Activated CD4-positive, CD25-positive, alpha-beta regulatory T cell treated with anti-CD3 and anti-CD28 coated beads, Interleukin-2, amount 50 U/mL, for 72 hours (primary cell): ENCODE data around the gene CD164.
"Not testable (repeated sequence)": the region's sequence is repeated elsewhere in the genome, so short reads cannot be mapped to it uniquely, and the experiment has no call there.

Experiments used
- DNase-seq: peaks from one replicate; pipeline ENCODE4 v3.0.0; 2021

CD164 gene

DNA sequence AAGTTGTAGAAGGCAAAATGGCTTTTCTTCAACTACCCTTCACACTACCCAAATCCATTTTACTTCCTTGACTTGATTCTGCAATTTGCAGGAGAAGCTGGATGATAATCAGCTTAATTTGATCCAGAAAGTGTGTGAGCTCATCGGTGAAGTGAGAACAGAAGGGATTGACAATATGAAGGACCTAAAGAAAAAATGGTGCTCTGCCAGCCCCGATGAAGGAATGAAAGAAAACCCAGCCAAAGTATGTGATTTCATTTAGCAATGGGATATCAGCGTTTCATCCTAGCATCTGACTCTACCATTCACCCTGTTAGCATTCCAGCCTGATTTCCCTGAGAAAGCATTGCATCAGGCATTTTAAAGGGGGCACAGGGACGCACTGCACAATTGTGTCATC, 41.5 kb downstream of the CD164 start:
- no peak for DNase-seq

DNA sequence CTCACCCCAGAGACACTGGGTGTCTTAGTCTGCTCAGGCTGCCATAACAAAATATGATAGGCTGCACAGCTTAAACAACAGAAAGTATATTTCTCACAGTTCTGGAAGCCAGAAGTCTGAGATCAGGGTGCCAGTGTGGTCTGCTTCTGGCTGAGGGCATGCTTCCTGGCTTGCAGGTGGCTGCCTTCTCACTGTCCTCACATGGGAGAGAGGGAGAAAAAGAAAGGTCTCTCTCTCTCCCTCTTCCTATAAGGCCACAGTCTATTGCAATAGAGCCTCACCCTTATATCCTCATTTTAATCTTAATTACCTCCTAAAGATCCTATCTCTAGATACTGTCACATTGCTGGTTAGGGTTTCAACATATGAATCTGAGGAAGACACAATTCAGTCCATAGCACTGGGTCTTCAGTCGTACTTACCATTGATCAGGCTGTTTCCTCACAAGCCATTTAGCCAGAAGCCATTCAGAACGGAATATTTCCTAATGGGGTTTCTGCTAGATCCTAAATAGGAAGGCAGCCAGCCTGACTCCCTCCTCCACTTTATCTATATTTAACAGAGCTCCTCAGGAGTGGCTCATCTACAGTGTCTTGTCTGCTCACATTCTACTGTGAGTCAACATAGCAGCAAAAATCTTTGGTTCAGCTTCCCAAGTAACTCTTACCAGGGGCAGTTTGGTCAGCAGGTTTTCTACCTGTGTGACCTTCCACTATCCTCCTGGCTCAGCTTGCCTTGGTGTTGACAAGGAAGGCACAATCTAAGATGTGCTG, 42.2 kb downstream of the CD164 start:
- DNase-seq = no peak

DNA sequence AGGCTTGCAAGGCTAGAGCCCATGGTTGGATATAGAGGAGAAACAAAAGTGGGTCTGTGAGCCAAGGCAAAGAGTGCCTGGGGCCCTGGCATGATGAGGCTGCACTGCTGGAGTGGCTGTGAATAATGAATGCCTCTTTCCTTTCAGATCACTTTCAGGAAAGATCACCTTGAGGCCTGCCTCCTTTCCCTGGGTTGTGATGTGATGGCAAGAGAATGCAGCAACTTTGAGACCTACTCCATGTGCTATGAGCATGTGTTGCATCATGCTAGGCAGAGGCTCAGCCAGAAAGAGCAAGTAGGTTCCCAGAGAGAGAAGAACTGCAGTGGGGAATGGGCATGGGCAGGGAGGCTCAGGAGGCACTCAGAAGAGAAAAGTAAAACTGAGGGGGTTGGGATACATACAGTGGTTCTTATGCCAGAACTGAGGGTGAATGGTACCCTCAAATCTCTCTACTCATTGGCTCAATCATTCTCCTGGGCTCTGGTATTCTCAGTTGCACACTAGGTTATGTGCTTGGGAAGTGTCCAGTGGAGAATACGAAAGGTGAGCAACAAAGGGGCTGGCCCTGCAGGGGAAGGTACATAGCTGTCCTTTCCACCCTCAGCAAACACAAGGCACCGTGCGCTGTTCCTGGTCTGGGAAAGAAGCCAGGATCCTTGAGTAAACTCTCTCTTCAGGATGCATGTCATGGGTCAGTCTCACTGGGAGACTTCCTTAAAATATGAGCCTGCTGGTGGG, 45.9 kb downstream of the CD164 start:
- DNase-seq = no peak

DNA sequence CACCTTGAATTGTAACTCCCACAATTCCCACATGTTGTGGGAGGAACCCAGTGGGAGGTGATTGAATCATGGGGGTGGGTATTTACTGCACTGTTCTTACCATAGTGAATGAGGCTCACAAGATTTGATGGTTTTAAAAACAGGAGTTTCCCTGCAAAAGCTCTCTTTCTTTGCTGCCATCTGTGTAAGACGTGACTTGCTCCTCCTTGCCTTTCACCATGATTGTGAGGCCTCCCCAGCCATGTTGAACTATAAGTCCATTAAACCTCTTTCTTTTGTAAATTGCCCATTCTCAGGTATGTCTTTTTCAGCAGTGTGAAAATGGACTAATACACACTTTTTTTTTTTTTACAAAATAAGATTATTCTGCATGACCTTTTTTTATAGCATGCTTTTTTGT, 48.4 kb downstream of the CD164 start:
- DNase-seq = not testable (repeated sequence)

DNA sequence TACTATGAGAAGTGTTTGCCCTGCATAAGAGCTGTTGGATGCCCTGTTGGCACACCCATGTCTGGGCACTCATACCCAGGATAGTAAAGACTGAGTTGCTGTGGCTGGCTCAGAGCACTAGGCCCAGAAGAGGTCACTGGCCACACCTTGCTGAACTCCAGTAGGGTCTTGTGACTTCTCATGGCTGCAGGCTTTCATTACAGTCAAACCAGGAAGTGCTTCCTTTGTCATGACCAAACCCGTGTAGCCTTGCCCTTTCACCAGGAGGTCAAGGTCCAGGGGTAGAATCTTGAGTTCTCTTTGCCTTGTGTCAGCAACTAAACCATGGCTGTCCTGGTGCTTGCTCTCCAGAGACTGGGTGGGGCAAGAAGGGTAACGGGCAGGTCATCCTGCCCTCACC, 49.5 kb downstream of the CD164 start:
- no peak for DNase-seq

DNA sequence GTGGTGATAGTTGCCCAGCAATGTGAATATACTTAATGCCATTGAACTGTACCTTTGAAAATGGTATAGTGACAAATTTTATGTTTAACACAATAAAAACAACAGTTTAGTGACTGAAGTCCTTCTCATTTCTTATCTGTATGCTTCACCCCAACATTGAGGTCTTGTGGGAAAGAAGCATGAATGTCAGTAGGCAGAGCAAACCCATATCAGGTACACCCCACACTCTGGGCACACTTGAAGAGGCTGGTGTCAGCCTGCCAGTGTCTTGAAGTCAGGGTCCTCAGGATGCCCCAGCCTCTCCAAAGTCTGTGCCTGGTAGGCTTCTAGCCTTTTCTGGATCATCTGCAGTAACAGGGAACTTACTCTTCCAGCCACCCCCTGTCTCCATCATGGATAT, 51.2 kb downstream of the CD164 start:
- no peak for DNase-seq

DNA sequence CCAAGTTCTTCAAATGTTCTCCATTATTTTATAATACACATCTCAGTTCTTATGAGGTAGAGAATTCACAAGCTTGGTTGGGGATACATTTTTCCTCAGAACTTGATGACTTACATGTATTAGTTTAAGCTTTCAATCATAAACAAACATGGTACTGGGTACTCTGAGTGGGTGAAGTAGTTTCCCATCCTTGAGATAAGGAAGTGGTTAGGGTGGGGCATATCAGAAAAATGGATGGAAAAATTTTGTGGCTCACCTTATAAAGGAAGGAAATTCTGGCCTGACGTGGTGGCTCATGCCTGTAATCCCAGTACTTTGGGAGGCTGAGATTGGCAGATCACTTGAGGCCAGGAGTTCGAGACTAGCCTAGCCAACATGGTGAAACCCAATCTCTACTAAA, 52.0 kb downstream of the CD164 start:
- DNase-seq = no peak

DNA sequence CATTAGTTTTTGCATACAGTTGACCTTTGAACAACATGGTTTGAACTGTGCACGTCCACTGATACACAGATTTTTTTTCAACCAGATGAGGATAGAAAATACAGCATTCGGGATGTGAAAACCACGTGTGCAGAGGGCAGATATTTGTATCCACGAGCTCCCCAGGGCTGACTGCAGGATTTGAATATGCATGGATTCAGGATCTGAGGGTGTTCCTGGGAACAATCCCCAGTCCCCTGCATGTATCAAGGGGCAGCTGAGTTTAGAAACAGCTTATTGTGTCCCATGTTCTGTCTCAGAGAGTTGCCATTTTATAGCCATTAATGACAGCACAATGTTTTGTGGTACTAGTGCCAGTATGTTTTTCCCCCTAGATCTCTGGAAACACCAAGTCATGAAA, 53.6 kb downstream of the CD164 start:
- no peak for DNase-seq

DNA sequence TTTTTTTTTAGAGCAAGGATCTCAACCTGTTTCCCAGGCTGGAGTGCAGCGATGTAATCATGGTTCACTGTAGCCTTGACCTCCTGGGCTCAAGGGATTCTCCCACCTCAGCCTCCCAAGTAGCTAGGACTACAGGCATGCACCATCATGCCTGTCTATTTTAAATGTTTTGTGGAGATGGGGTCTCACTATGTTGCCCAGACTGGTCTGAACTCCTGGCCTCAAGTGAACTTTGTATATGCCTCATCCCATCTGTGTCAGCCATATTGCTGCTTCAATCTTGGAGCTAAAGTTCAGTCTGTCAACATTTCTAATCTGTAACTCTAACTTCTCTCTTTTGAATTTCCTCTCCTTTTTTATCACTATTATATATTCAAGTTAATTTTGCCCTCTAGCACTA, 54.3 kb downstream of the CD164 start:
- no peak for DNase-seq

DNA sequence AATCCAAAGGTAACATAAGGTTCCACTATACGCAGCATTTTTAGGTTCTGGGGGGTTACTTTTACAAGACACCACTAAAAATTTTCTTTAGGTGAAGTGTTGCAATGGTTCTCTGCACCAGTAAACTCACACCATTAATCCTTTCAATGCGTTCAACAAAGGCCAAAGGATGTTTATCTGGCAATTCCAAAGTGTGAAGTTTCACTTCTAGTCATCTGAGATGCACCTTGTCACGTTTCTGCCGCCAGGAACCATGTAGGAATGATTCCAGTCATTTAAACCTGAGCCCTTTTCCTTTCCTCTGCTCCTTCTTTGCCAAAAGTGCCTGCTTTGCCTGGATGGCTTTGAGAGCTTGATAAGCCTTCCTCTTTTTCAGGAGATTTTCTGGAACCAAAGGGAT, 54.8 kb downstream of the CD164 start:
- no peak for DNase-seq

DNA sequence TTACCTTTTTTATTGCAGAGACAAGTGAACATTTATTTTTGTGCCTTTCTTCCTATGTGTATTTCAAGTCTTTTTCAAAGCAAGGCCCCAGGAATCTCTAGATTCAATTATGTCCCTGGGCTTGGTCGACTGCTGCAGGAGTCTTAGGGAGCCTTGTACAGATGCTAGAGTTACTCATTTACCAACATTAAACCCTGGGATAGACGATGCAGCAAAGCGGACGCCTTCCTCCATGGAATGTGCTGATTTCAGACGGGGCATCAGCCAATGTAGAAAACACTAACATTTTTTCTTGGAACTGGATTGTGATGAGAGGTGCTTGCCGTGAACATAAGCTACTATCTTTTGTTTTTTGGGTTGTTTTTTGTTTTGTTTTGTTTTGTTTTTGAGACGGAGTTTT, 55.9 kb downstream of the CD164 start:
- no peak for DNase-seq

DNA sequence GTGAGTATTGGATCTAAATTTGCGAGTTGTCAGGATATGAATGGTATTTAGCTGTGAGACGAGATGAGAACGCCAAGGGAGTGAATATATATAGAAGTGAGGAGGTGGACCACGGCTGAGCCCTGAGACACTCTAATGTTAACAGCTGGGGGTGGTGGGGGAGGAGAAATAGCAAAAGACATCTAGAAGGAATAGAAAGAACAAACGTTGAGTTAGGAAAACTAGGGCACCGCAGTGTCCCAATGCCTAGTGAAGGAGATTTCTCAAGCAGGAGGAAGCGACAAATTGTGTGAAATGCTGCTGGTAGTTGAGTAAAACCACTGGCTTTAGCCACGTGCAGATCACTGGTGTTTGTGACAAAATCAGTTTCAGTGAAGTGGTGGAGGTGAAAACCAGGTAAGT, 56.9 kb downstream of the CD164 start:
- no peak for DNase-seq

DNA sequence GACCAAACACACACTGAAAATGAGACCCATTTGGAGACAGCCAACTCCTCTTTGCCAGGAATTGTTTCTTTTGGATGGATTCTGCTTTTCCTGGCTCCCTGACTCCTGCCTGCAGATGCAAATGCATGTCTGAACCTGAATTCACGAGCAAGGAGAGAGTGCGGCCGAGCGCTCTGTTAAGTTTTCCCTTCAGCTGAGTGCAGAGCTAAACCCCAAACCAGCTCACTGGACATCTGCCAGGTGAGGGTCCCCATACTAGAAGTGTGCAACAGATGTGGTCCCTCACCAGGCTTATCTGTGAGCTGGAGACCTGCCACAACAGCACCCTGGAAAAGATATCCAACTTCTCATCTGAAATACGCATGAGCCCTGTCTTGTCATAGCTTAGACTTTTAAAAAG, 59.0 kb downstream of the CD164 start:
- no peak for DNase-seq

DNA sequence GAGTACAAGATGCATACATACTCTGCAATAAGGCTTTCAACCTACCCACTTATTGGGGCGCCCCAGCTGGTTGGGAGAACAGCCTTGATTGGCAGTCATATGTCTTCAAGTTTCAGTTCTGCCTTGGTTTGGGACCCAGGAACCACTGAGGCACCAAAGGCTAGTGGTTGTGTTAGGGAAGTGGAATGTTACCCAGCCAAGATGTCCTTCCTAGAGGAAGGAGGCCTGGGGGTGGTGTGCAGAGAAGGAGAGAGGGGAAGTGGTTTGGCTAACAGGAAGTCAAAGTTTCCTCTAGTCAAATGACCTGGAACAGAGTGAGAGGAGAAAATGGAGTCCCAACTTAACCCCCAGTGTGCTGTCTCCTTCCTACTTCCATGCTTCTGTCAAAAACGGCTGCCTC, 59.4 kb downstream of the CD164 start:
- DNase-seq = no peak

DNA sequence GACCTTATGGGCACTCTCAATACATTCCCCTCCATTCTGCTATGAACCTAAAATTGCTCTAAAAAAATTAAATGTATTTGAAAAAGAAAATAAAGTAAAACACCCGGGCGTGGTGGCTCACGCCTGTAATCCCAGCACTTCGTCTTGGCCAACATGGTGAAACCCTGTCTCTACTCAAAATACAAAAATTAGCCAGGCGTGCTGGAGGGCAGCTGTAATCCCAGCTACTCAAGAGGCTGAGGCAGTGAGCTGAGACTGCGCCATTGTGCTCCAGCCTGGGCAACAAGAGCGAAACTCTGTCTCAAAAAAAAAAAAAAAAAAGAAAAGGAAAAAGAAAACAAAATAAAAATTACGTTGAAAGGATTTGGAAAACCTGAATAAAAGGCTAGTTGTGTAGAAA, 60.5 kb downstream of the CD164 start:
- no peak for DNase-seq

DNA sequence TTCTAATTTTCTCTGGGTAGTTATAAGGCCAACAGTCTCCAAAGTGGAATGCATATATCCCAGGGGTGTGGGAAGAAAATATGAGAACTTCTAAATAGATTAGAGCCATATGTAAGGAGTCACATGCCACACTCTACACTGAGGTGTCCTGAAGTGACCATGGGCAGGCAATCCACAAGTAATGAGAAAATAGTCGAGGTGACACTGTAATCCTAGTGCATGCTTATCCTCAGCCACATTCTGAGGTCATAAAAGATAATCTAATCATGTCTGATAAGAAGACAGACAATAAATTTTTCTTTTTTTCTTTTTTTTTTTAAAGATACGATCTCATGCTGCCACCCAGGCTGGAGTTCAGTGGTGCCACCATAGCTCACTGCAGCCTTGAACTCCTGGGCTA, 62.2 kb downstream of the CD164 start:
- no peak for DNase-seq

DNA sequence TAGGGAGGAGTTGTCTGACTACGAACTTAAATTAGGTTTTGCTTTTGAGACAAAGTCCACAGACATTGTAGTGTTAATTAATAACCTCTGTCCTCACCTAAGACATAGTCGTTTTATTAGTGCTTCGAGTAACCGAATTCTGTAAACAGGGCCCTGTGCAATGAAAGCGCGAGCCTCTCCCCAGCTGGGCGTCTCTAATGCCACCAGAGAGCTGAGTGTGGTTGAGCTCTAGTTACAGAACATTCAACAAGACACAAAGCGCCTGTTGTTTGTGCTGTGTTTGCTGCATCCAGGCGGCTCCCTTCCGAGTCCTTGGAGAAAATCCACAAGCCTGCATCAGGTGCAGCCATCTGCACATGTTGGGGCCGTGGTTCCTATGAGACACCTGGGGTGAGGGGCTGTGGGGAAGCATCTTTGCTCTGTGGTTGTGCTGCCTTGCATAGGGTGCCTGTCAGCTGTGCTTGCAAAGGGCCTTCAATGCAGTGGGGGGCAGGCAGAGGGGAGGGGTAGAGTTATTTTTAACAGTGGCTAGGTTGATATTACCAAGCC, 63.9 kb downstream of the CD164 start:
- DNase-seq = no peak

DNA sequence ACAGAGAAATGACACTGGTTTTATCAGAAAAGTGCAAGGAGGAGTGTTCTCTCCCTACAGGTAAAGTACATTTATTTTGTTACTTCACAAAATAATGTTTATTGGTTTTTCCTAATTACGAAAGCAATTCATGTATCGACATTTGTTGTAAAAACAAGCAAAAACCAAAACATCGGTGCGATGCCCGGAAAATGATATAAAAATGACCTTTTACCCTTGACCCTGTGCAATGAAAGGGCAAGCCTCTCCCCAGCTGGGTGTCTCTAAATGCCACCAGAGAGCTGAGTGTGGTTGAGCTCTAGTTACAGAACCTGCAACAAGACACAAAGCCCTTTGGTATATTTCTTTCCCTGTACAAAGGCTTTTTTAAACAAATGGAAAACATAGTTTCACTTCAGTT, 65.4 kb downstream of the CD164 start:
- no peak for DNase-seq
